CD4-positive, alpha-beta T cell treated with Interleukin-1 beta for 1 hour (primary cell): ENCODE data around the gene GRIK4.

Experiments used
- DNase-seq, 2 donors: peaks; one replicate each; pipeline ENCODE4 v3.0.0-alpha.2; 2020 to 2022

The GRIK4 gene

GRCh38 chr11:120645639-120646038 lies 134.1 kb downstream of the GRIK4 start:
- no peak for DNase-seq

DNA sequence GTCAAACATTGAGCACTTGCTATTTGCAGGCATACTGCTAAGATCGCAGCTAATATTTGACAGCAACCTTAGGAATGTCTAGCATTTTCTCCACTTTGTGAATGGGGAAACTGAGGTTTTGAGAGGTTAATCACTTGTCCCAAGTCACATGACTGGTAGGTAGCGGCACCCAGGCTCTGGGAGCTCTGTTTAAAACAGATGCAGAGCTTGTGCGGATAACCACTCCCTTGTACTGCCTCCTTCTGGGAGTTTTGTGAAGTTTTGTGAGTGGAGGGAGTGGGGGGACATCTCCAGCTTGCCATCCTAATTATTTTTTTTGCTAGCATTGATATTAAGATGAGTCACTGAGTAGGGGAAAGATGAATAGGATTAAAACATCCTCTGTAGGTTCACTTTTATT lies 134.7 kb downstream of the GRIK4 start:
- DNase-seq, result no peak

DNA sequence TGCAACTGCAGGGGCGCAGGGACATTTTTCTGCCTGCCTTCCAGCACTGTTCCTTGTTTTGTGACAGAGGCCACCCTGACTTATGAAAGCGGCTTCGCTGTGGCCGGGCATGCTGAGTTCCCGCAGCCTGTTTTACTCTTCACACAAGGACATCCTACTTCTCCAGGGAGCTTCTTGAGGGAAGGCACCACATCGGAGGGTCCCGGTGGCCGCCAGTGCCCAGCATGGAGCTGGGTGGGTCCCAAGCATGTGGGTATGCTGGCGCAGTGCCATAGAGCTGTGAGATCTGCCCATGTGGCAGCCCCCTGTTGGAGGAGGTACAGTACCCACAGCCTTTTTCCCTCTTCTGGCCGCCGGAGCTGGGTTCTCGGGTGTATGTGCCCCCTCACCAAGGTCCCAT lies 136.1 kb downstream of the GRIK4 start:
- DNase-seq, result no peak

GRCh38 chr11:120648771-120649170 lies 137.2 kb downstream of the GRIK4 start:
- DNase-seq, result no peak

- DNase-seq, result no peak
Observed at GRCh38 chr11:120649316-120649715, 137.8 kb downstream of the GRIK4 start.

- DNase-seq, result no peak
Observed at GRCh38 chr11:120651396-120651795, 139.8 kb downstream of the GRIK4 start.

GRCh38 chr11:120651836-120652235 lies 140.3 kb downstream of the GRIK4 start:
- DNase-seq, result no peak

DNA sequence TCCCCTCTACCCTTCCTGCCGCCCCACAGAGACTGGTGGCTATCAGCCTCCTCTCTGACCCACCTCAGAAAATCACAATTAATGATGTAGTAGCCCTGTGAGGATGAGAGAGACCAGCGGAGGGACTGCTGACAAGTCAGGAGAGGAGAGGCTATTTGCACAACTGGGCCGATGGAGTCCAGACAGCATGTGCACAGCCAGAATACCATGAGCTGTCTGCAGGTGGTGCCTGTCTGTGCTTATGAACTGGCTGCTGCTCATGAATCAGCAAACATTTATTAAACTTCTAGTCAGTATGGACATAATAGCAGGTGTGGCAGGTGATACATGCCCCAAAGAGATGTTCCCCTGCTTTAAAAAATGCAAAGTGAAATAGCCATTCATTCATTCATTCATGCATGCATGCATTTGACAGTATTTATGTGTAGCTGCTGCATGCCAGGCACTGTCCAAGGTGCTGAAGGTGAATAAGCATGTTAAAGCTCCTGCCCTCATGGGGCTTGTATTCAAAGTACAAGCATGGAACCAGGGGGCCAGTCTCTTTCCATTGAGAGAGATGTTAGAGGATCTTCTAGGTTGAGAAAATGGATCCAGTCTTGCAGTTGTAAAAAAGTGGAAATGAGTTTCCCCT lies 141.3 kb downstream of the GRIK4 start:
- no peak for DNase-seq

DNA sequence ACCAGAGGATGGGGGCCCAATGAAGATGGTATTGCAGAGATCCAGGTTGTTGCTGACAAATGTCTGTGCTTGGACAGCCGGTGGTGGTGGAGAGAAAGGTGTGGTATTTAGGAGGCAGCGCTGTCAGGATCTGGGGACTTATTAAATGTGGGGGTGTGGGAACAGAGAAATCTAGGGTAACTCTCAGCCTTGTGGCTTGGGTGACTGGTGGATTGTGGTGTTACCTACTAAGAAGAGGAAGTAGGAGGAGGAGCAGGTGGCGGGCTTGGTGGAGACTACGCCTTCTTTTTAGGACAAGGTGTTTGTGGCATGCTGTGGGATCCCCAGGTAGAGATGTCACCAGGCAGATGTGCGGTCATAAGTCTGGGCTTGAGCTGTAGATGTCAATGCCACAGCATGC lies 144.0 kb downstream of the GRIK4 start:
- DNase-seq, result no peak

- DNase-seq, result no peak
Observed at GRCh38 chr11:120657306-120658070, 145.9 kb downstream of the GRIK4 start.

- no peak for DNase-seq
Observed at GRCh38 chr11:120658071-120658423, 146.5 kb downstream of the GRIK4 start.

DNA sequence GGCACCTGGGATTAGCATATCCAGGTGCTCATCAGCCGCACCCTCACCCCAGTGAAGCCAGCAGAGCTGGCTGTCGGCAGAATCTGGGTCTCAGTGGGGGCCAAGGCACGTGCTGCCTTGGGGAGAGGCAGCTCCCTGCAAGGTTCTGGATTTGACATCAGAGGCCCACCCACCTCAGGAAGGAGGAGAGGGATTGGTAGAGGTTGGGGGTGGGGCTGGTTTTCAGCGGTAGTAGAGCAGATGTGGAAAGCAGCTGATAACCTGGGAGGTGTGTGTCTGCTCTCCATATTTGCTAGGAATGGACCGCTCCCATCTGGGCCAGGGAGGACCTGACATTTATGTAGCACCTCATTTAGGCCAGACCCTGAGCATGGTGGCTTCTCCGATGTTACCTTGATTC lies 147.5 kb downstream of the GRIK4 start:
- no peak for DNase-seq

GRCh38 chr11:120660024-120660565 lies 148.5 kb downstream of the GRIK4 start:
- DNase-seq, result peak in 1 of 2 donors; percentile 5

- no peak for DNase-seq
Observed at GRCh38 chr11:120662071-120662676, 150.6 kb downstream of the GRIK4 start.

DNA sequence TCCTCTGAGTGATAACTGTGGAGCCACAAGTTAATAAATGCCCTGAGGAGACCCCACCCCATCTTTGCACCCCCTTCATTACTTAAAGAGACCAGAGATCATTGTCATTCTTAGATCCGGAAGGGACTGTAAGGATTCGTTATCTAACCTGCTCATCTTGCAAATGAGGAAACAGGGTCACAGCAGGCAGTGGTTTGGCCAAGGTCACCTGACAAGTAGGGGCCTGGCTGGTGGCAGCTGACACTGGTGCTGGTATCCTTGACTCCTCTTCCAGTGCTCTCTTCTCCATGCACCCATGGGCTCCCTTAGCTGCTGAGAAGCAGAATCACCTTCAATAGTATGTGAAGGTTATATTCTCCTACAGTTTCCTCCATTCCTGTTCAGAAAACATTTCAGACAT lies 151.6 kb downstream of the GRIK4 start:
- DNase-seq, result no peak

- DNase-seq, result no peak
Observed at GRCh38 chr11:120666121-120666639, 154.6 kb downstream of the GRIK4 start.

- no peak for DNase-seq
Observed at GRCh38 chr11:120667281-120667680, 155.7 kb downstream of the GRIK4 start.

- DNase-seq, result no peak
Observed at GRCh38 chr11:120667934-120668333, 156.4 kb downstream of the GRIK4 start.

DNA sequence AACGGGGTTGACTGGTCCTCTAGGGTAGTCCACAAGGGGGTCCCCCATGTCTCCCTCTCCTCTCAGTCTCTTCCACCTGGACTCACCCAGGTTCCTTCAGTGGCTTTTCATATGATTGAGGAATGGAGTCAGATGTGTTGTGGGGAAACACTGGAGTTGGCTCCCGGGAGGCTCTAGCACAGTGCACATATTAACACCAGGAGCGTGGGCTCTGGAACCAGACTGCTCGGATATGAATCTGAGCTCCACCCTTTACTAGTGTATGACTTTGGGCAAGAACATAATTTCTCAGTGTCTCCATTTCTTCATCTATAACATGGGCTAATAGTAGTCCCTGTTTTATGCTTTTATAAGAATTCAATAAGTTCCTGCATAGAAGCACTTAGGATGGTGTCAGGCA lies 157.0 kb downstream of the GRIK4 start:
- no peak for DNase-seq

DNA sequence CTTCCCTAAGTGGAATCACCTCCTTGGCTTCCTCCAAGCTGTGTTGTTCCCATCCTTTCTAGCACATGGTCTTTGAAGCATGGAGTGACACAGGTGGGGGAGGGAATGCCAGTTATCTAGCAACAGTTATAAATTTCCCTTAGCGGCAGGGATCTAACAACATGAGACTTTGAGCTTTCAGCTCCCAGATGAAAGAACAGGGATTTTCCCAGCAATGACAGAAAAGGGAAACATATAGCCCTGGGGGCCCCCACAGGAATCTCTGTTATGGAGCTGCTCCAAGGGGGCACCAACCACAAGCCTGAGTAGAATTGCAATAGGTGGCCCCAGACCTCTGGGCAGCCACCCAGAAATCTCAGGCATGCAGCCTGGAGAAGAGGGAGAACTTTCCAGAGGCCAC lies 163.0 kb downstream of the GRIK4 start:
- DNase-seq, result no peak

- no peak for DNase-seq
Observed at GRCh38 chr11:120675171-120675570, 163.6 kb downstream of the GRIK4 start.

GRCh38 chr11:120676991-120677390 lies 165.4 kb downstream of the GRIK4 start:
- no peak for DNase-seq

DNA sequence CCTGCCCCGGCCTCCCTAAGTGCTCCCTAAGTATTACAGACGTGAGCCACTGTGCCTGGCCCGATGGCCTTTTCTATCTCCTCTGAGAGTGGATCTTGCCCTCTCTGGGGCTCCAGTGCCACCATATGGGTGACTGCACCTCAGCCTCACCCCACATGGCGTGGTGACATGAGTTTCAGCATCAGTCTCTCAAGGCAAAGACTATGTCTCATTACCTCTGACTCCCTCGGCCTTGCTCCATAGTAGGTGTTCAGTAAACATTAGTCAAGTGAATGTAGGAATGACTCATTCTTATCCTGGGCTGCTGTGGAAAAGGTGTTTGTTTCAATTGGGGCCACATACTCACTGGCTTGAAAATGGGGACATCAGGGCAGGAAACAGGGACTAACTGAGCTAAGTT lies 168.8 kb downstream of the GRIK4 start:
- DNase-seq, result no peak
